Muscle layer of duodenum (tissue), 2 donors: Measurements from ENCODE around the gene TLCD2.
"Not testable (repeated sequence)": the region's sequence is repeated elsewhere in the genome, so short reads cannot be mapped to it uniquely, and the experiment has no call there.

Source experiments
- H3K27ac ChIP-seq: one replicate; pipeline ENCODE4 v1.7.0; 2013; ENCODE audit warnings: mild to moderate bottlenecking, low read length
- H3K27me3 ChIP-seq: one replicate; pipeline ENCODE4 v1.7.0; 2013; ENCODE audit warnings: low read depth, mild to moderate bottlenecking, control low read depth, low read length
- H3K36me3 ChIP-seq, 2 donors: one replicate each; pipeline ENCODE4 v1.7.0; 2013; ENCODE audit warnings: low read length in 2 of 2, control low read depth in 1 of 2, mild to moderate bottlenecking in 1 of 2; ENCODE audit not compliant: insufficient read depth in 2 of 2, control insufficient read depth in 1 of 2
- H3K4me1 ChIP-seq, 2 donors: one replicate each; pipeline ENCODE4 v1.7.0; 2013; ENCODE audit warnings: low read length in 2 of 2, mild to moderate bottlenecking in 2 of 2, control low read depth in 1 of 2, moderate library complexity in 1 of 2; ENCODE audit not compliant: insufficient read depth in 2 of 2, control insufficient read depth in 1 of 2
- H3K4me3 ChIP-seq, 2 donors: one replicate each; pipeline ENCODE4 v1.7.0; 2013; ENCODE audit warnings: low read length in 2 of 2, low read depth in 1 of 2, mild to moderate bottlenecking in 1 of 2
- H3K9me3 ChIP-seq, 2 donors: one replicate each; pipeline ENCODE4 v1.7.0; 2013; ENCODE audit warnings: low read length in 2 of 2, control low read depth in 1 of 2, mild to moderate bottlenecking in 1 of 2; ENCODE audit not compliant: control insufficient read depth in 1 of 2
- donor health status: healthy.

Gene TLCD2

DNA sequence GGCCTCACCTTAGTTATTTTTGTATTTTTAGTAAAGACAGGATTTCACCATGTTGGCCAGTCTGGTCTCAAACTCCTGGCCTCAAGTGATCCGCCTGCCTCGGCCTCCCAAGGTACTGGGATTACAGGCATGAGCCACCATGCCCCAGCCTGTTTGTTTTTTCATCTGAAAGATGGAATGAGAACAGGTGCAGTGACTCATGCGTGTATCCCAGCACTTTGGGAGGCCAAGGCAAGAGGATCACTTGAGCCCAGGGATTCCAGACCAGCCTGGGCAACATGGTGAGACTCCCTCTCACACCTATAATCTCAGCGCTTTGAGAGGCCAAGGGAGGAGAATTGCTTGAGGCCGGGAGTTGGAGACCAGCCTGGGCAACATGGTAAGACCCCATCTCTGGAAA, 10.3 kb downstream of the TLCD2 start:
- H3K27ac ChIP-seq, H3K9me3 ChIP-seq, H3K4me3 ChIP-seq, H3K4me1 ChIP-seq, H3K36me3 ChIP-seq, H3K27me3 ChIP-seq: not testable (repeated sequence)

GRCh38 chr17:1697681-1698080, 12.5 kb downstream of the TLCD2 start:
- H3K4me1 ChIP-seq: no peaks in the 10 kb centered on the region
- no peak overlapping the region for H3K27ac ChIP-seq

GRCh38 chr17:1695365-1695764, 14.8 kb downstream of the TLCD2 start:
- Histone ChIP-seq H3K4me3 (no peak overlapping the region), H3K36me3 (no peaks in the 10 kb centered on the region), H3K27me3 (no peaks in the 10 kb centered on the region), H3K4me1 (no peaks in the 10 kb centered on the region), H3K9me3 (no peaks in the 10 kb centered on the region), H3K27ac (no peak overlapping the region)

More at GRCh38 chr17:1697681-1698080, 12.5 kb downstream of the TLCD2 start:
- H3K27me3 ChIP-seq: no peaks in the 10 kb centered on the region
- no peak overlapping the region for H3K4me3 ChIP-seq
- H3K9me3 ChIP-seq: no peaks in the 10 kb centered on the region
- no peaks in the 10 kb centered on the region for H3K36me3 ChIP-seq

DNA sequence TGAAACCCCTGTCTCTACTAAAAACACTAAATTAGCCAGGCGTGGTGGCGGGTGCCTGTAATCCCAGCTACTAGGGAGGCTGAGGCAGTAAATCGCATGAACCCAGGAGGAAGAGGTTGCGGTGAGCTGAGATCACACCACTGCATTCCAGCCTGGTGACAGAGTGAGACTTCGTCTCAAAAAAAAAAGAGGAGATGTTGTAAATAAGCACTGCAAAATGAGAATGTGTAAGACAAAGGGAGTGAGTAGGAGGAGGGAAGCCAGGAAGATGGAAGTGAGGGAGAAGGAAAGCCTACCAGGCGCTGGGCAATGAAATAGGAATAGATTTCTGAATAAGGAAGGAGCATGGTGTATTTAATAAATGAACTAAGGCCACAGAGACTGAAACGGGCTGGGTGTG, 16.8 kb downstream of the TLCD2 start:
- Histone ChIP-seq H3K36me3 (no peaks in the 10 kb centered on the region), H3K4me1 (no peaks in the 10 kb centered on the region), H3K27ac (no peak overlapping the region)

DNA sequence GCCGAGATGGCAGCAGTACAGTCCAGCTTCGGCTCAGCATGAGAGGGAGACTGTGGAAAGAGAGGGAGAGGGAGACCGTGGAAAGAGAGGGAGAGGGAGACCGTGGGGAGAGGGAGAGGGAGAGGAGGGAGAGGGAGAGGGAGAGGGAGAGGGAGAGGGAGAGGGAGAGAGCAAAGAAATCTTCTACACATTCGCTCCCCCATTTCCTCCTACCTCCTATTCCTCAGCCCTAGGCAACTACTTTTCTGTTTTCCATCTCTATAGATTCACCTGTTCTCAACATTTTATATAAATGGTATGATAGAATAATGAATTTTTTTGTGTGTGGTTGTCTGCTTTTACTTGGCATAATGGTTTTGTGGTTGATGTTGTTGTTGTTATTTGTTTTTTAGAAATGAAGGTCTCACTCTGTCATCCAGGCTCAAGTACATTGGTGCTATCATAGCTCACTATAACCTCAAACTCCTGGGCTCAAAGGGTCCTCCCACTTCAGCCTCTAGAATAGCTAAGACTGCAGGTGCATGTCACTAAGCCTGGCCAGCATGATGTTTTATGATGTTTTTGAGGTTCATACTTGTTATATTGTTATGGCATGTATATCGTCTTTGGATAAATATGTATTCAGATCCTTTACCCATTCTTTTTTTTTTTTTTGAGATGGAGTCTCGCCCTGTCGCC, 19.5 kb downstream of the TLCD2 start:
- H3K27me3 ChIP-seq: no peaks in the 10 kb centered on the region
- no peak overlapping the region for H3K4me3 ChIP-seq
- H3K9me3 ChIP-seq: no peaks in the 10 kb centered on the region
- H3K4me1 ChIP-seq: no peaks in the 10 kb centered on the region
- no peaks in the 10 kb centered on the region for H3K36me3 ChIP-seq
- H3K27ac ChIP-seq: no peak overlapping the region

More for the DNA sequence above, 16.8 kb downstream of the TLCD2 start:
- H3K27me3 ChIP-seq: no peaks in the 10 kb centered on the region
- H3K9me3 ChIP-seq: no peaks in the 10 kb centered on the region
- H3K4me3 ChIP-seq: no peak overlapping the region

DNA sequence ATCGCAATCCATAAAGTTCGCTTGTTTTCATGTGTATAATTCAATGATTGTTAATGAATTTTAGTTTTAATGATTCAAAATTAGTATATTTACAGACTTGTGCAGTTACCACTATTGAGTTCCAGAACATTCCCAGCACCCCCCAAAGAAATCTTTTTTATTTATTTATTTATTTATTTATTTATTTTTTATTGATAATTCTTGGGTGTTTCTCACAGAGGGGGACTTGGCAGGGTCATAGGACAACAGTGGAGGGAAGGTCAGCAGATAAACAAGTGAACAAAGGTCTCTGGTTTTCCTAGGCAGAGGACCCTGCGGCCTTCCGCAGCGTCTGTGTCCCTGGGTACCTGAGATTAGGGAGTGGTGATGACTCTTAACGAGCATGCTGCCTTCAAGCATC, 21.8 kb downstream of the TLCD2 start:
- H3K27me3 ChIP-seq, H3K27ac ChIP-seq, H3K4me1 ChIP-seq, H3K36me3 ChIP-seq, H3K4me3 ChIP-seq, H3K9me3 ChIP-seq: not testable (repeated sequence)

GRCh38 chr17:1686086-1686485, 24.1 kb downstream of the TLCD2 start:
- H3K27ac ChIP-seq: no peak overlapping the region
- H3K9me3 ChIP-seq: no peaks in the 10 kb centered on the region
- H3K4me1 ChIP-seq: peaks cover 5 to 24% of the 10 kb centered on the region in 2 donors
- no peaks in the 10 kb centered on the region for H3K27me3 ChIP-seq
- peaks cover 15 to 23% of the 10 kb centered on the region in 2 donors for H3K36me3 ChIP-seq
- H3K4me3 ChIP-seq: no peak overlapping the region

DNA sequence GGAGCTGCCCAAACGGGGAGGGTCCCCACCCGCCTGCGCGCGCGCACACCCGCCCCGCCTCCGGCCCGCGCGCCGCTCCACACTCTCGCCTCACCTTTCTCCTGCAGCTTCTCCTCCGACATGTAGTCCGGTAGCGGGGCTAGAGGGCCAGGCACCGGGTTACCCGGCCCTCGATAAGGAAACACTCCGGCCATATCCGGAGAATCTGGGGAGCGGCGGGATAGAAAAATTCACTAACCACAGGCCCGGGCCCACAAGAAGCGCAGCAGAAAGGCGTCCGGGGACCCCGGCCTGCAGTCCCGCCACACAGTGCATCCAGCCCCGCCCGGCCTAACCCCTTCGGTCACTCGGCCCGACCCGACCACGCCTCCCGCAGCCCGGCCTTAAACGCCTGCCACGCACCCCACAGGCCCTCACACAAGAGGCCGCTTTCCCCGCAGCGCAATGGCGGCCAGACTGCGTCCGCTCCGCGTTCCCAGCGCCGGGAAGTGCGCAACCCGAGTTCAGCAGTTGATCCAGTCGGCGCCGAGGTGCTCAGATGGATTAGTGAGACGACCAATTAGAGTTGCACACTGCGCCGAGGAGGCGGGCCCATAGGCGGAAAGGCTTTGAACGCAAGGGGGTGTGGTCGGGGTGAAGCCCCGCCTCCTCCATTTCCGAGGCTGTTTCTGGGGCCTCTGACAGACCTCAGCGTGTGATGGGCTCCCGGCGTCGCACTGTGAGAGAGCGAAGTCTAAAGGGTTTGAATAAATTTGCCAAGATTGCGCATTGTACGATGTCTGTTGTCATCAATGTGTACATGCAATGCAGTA, 25.6 kb downstream of the TLCD2 start, which contains the start of gene PRPF8:
Gene PRPF8 (minus strand): TSS at position 490 of the 812 bp plus-strand sequence. CDS start 296 bp downstream, at position 194.
- H3K36me3 ChIP-seq: peaks cover 30 to 38% of the 10 kb centered on the region in 2 donors
- peaks cover 5 to 24% of the 10 kb centered on the region in 2 donors for H3K4me1 ChIP-seq
- H3K4me3 ChIP-seq: peak within 1 kb of the TSS; percentile 79 to 91
- H3K9me3 ChIP-seq: no peaks in the 10 kb centered on the region
- peak within 1 kb of the TSS; percentile 85 for H3K27ac ChIP-seq
- H3K27me3 ChIP-seq: no peaks in the 10 kb centered on the region

DNA sequence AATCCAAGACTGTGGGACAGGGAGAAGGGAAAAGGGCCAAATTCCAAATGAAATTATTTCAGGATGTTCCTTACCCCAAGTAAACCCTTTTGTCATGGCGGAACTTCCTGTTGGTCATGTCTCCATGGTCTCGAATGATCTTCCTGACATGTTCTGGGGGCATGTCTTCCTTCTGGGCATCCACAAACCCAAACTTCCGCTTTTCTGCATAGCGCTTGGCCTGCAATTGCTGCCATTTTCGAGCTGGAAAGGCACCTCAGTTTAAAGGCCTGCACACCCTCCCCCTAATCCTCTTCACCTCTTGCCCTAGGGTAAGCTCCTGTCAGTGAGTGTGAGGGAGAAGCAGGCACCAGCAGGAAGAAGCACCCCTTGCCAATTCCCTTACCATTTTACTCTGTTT, 26.7 kb downstream of the TLCD2 start:
- no peaks in the 10 kb centered on the region for H3K27me3 ChIP-seq
- peaks cover 41 to 49% of the 10 kb centered on the region in 2 donors for H3K36me3 ChIP-seq
- no peak overlapping the region for H3K27ac ChIP-seq
- peaks cover 5 to 24% of the 10 kb centered on the region in 2 donors for H3K4me1 ChIP-seq
- H3K4me3 ChIP-seq: peak overlapping the region; percentile 79 to 91
- H3K9me3 ChIP-seq: no peaks in the 10 kb centered on the region

GRCh38 chr17:1676401-1676800, 33.8 kb downstream of the TLCD2 start:
- Histone ChIP-seq H3K36me3 (peaks cover 82 to 96% of the 10 kb centered on the region in 2 donors), H3K27ac (no peak overlapping the region), H3K27me3 (no peaks in the 10 kb centered on the region), H3K4me1 (no peaks in the 10 kb centered on the region), H3K9me3 (no peaks in the 10 kb centered on the region), H3K4me3 (no peak overlapping the region)

DNA sequence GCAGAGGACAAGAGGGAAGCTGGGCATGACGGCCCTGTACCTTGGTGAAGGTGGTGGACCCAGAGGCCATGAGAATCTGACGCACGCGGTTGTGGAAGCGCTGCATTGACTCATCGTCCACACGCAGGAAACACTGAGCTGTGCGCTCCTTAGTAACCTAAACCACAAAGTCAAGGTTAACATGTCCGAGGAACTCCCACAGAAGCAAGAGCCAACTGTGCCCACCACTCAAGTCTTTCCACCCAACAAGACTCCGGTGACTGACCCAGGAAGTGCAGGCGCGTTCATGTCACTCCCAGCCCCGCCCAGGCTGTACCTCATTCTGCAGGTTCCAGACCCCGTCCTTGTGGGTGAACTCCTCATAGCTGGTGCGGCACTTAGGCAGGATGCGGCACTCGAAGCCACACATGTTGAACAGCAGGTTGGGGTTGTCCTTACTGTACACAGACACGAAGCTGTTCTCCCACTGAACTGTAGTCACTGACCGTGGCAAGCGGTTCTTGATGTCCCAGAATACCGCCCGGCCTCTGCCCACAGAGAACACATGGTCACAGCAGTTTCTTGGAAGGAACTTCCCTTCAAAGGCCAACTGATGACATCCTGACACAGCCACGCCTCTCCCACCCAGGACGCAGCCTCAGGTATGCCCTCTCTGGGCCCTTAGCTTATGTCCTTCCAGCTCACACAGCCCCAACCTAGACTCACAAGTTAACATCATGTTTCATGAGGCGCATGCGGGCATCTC, 37.0 kb downstream of the TLCD2 start:
- H3K4me1 ChIP-seq: peaks cover 9 to 10% of the 10 kb centered on the region in 2 donors
- H3K27me3 ChIP-seq: no peaks in the 10 kb centered on the region
- H3K4me3 ChIP-seq: no peak overlapping the region
- H3K36me3 ChIP-seq: peaks cover 71 to 75% of the 10 kb centered on the region in 2 donors
- no peaks in the 10 kb centered on the region for H3K9me3 ChIP-seq
- no peak overlapping the region for H3K27ac ChIP-seq
